K562 (cell line): Measurements from ENCODE around the gene SPIB. TPM values are rescaled to one million over a fixed set of nuclear protein-coding genes. Genes with fewer than 3 reads are reported as not detected.

ENCODE experiments used
- ATAC-seq: fragments of 200-7000 bp; cut with Tn5 transposase; 3 replicates; pipeline ENCODE4 v1.9.1; 2020; ENCODE audit warnings: moderate library complexity
- BruUV-seq: library from RNA; stranded (reverse); fragments of 400-500 nt; replicated peaks from 2 replicates; lab custom pipeline; 2021; lab: Mats Ljungman, UMichigan
- CTCF ChIA-PET: fragments of 300-600 bp; formaldehyde crosslinking; extraction: SDS; loops from one replicate; lab custom pipeline; 2021; ENCODE audit warnings: low intra/inter-chr PET ratio; lab: Yijun Ruan, JAX
- POLR2A ChIA-PET: fragments of 300-600, 350-650 bp; sonication (Branson Sonifier 250); formaldehyde crosslinking; extraction: SDS; loops from one replicate; lab custom pipeline; 2021; ENCODE audit warnings: antibody characterized with exemption, inconsistent platforms; lab: Yijun Ruan, JAX
- DNase-seq, 4 experiments: peaks; one replicate each; pipeline versions ENCODE4 v3.0.0 to v3.0.0-alpha.2; 2011 to 2018; ENCODE audit warnings: low spot score in 3 of 4, mixed read lengths in 3 of 4; ENCODE audit errors: extremely low read depth in 1 of 4
- FAIRE-seq: peaks from 2 replicates; lab custom pipeline; 2011; peaks lifted over from hg19 to GRCh38; lab: Jason Lieb, UNC
- H2AFZ ChIP-seq: 2 replicates; pipeline ENCODE4 v1.6.0; 2011; ENCODE audit warnings: low read depth, low read length, control low read depth, inconsistent platforms
- H3K27ac ChIP-seq: fragments of 200-600 bp; 3 replicates; pipeline ENCODE4 v1.8.0; 2011; ENCODE audit warnings: low read depth, mild to moderate bottlenecking, control low read depth, inconsistent platforms, low read length, moderate library complexity, mixed read lengths; ENCODE audit errors: extremely low read depth
- H3K27me3 ChIP-seq, 2 experiments: fragments of 300-600 bp in 1 of 2; 2 replicates in 1 of 2; 3 replicates in 1 of 2; pipeline versions ENCODE4 v1.6.0 to v1.8.0; 2011; ENCODE audit warnings: inconsistent platforms in 2 of 2, low read length in 2 of 2, mild to moderate bottlenecking in 1 of 2, mixed read lengths in 1 of 2, moderate library complexity in 1 of 2; ENCODE audit not compliant: control insufficient read depth in 2 of 2, insufficient read depth in 2 of 2
- H3K36me3 ChIP-seq: fragments of 300-600 bp; 3 replicates; pipeline ENCODE4 v1.8.0; 2011; ENCODE audit warnings: mild to moderate bottlenecking, low read length, inconsistent platforms; ENCODE audit not compliant: control insufficient read depth, insufficient read depth
- H3K4me1 ChIP-seq, 2 experiments: fragments of 200-600 bp in 1 of 2; replicated peaks in 1 of 2; 2 replicates in 1 of 2; 3 replicates in 1 of 2; pipeline versions ENCODE4 v1.5.1 to v1.8.0; 2011; ENCODE audit warnings: inconsistent platforms in 2 of 2, low read length in 2 of 2, mild to moderate bottlenecking in 1 of 2, mixed read lengths in 1 of 2, moderate library complexity in 1 of 2; ENCODE audit not compliant: control insufficient read depth in 2 of 2, insufficient read depth in 2 of 2
- H3K4me2 ChIP-seq: 2 replicates; pipeline ENCODE4 v1.6.1; 2011; ENCODE audit warnings: low read length, control low read depth, inconsistent platforms, mixed read lengths; ENCODE audit not compliant: insufficient read depth
- H3K4me3 ChIP-seq: fragments of 200-600 bp; sonication (generic), shearing (Covaris generic); 2 replicates; pipeline ENCODE4 v1.5.1; 2016; ENCODE audit warnings: control low read depth, inconsistent platforms
- H3K79me2 ChIP-seq: fragments of 200-600 bp; 3 replicates; pipeline ENCODE4 v1.8.0; 2011; ENCODE audit warnings: low read length, inconsistent platforms; ENCODE audit not compliant: control insufficient read depth, insufficient read depth
- H3K9ac ChIP-seq, 2 experiments: 2 replicates each; pipeline versions ENCODE4 v1.6.0 to v1.6.1; 2011; ENCODE audit warnings: low read depth in 2 of 2, low read length in 2 of 2, control low read depth in 1 of 2, inconsistent platforms in 1 of 2, mild to moderate bottlenecking in 1 of 2, mixed read lengths in 1 of 2; ENCODE audit not compliant: insufficient read depth in 1 of 2
- H3K9me1 ChIP-seq: one replicate; pipeline ENCODE4 v1.6.0; 2011; ENCODE audit warnings: inconsistent platforms, mild to moderate bottlenecking, low read length, moderate library complexity; ENCODE audit not compliant: control insufficient read depth, insufficient read depth
- H3K9me3 ChIP-seq: replicated peaks from 2 replicates; pipeline ENCODE4 v1.5.1; 2011; ENCODE audit warnings: low read depth, low read length, inconsistent platforms; ENCODE audit not compliant: control insufficient read depth, insufficient read depth
- H4K20me1 ChIP-seq: replicated peaks from 2 replicates; pipeline ENCODE4 v1.6.1; 2011; ENCODE audit warnings: low read length, inconsistent platforms, mixed read lengths; ENCODE audit not compliant: control insufficient read depth, insufficient read depth
- KAT7 ChIP-seq: sonication (generic); formaldehyde crosslinking; IDR thresholded peaks from 2 replicates; pipeline ENCODE4 v1.8.0; 2022; ENCODE audit warnings: missing genetic modification reagents, mild to moderate bottlenecking, borderline replicate concordance
- KLF16 ChIP-seq: IDR thresholded peaks from 2 replicates; pipeline ENCODE4 v1.6.1; 2016; ENCODE audit warnings: antibody characterized with exemption
- MAZ ChIP-seq, 2 experiments: fragments of 450-650 bp in 1 of 2; sonication (generic) in 1 of 2; formaldehyde crosslinking; IDR thresholded peaks in 1 of 2; conservative IDR thresholded peaks in 1 of 2; 2 replicates each; pipeline versions ENCODE4 v1.4.0 to v1.5.0; 2020; ENCODE audit warnings: mild to moderate bottlenecking in 1 of 2, missing genetic modification reagents in 1 of 2
- PHF8 ChIP-seq: fragments of 200-600 bp; sonication (generic); IDR thresholded peaks from 2 replicates; pipeline ENCODE4 v1.6.1; 2012; ENCODE audit warnings: mixed run types, mild to moderate bottlenecking, inconsistent platforms, low read length, moderate library complexity, borderline replicate concordance
- WGBS: fragments of 100-300 bp; shearing (Covaris generic); methylation state at CpG from one replicate; pipeline ENCODE4 v1.1.6; 2016; ENCODE audit warnings: low coverage, mixed read lengths; ENCODE audit not compliant: insufficient coverage; ENCODE audit errors: missing lambda C conversion rate; 5-methylcytosine and 5-hydroxymethylcytosine counted together
- in situ Hi-C: fragments of 300-500 bp; cut with MboI; formaldehyde crosslinking; loops from 4 replicates; pipeline ENCODE4 v1.15.0; 2018; ENCODE audit warnings: inconsistent platforms, mixed read lengths
- intact Hi-C: fragments of 100-400 bp; cut with micrococcal nuclease; formaldehyde crosslinking; loops from 2 replicates; pipeline ENCODE4 v1.14.2; 2022
- polyA plus RNA-seq, 8 experiments: library from polyadenylated mRNA; depleted of rRNA in 4 of 8; stranded (reverse) in 5 of 8; unstranded in 3 of 8; fragments of >200 nt; fragmentation: Nextera tagmentation in 2 of 8; fragmentation: Illumina TruSeq in 1 of 8; extraction: Ambion mirVana in 2 of 8; extraction: Trizol in 1 of 8; gene quantifications; 2 replicates each; pipeline versions ENCODE4 v1.2.1 to v1.2.3, GENCODE V29; 2011 to 2014; ENCODE audit warnings: inconsistent platforms in 1 of 8, missing spikeins in 1 of 8
- total RNA-seq, 7 experiments: library from RNA; depleted of rRNA in 6 of 7; stranded (reverse); fragments of >200 nt in 6 of 7; fragmentation: Illumina TruSeq in 2 of 7; extraction: Trizol in 2 of 7; gene quantifications; 2 replicates each; pipeline versions ENCODE4 v1.2.1 to v1.2.3, GENCODE V29; 2011 to 2021; ENCODE audit warnings: low replicate concordance in 1 of 7
- TF ChIP-seq, protein P1 (sequence below): fragments of 250-450 bp; sonication (Bioruptor Pico); IDR thresholded peaks from 2 replicates; pipeline ENCODE4 v1.4.0; 2020; ENCODE audit warnings: mild to moderate bottlenecking
- TF ChIP-seq, protein P2 (sequence below): fragments of 250-450 bp; sonication (Bioruptor Pico); IDR thresholded peaks from 2 replicates; pipeline ENCODE4 v1.8.0; 2021; ENCODE audit warnings: moderate library complexity, mild to moderate bottlenecking, inconsistent platforms
- TF ChIP-seq, protein P3 (sequence below): fragments of 450-650 bp; IDR thresholded peaks from 2 replicates; pipeline ENCODE4 v1.6.1; 2016; ENCODE audit warnings: mild to moderate bottlenecking, moderate library complexity

The SPIB gene
- total and polyA plus RNA-seq, 9 of the 15 experiments (the other 6 are each of a cell fraction or from before 2014, with no cell fraction given), result 0.06 to 1.0 (median 0.43) TPM; not detected in 1

DNA sequence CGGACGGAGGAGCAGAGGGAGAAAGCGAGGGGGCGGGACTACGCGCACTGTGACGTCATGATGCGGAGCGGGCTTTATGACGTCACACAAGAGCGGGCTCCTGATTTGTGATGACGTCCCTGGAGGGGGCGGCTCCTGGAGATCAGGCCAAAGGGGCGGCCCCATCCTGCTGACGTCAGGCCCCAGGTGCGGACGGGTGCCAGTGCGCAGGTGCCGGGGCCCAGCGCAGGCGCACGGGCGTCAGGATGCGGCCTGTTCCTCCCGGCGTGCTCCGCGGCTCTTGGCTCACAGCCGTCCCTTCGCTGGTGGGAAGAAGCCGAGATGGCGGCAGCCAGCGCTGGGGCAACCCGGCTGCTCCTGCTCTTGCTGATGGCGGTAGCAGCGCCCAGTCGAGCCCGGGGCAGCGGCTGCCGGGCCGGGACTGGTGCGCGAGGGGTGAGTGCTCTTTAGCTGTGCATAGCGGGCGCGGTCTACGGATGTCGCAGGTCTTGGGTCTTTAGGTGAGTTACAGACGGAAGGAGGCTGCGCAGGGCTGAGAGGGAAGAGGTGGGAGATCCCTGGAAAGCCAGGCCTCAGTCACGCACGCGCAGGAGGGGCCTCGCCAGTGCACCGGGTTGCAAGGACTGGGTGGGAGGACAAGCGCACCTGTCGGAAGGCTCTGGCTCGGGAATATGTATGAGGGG is 57.6 kb downstream of the SPIB start, which contains the start of the genes EMC10 and GARIN5A:
Gene EMC10, plus strand, starts transcription at position 284 of the 683 bp plus-strand sequence. Its CDS starts 38 bp downstream, at position 322.
Gene GARIN5A, minus strand, starts transcription at position 625 of the 683 bp plus-strand sequence. Its CDS starts 460 bp downstream, at position 165.
- ChIA-PET CTCF (no interaction called here), POLR2A (interaction anchor here (0.9 kb wide), 1 partner anchor 10 kb away, joined by 3 read pairs; no protein-coding TSS in a partner anchor)
- Histone ChIP-seq H3K4me1 (peaks cover 5 to 53% of the 10 kb centered on the region in 2 experiments; a peak in 4 of 5 replicates), H3K4me3 (peak within 1 kb of the TSS; percentile 72), H4K20me1 (peaks cover 7% of the 10 kb centered on the region; the same call in 1 of the 2 replicates), H3K79me2 (peaks cover 25% of the 10 kb centered on the region), H3K9me3 (no peaks in the 10 kb centered on the region; the same call in 1 of the 2 replicates), H3K9me1 (no peaks in the 10 kb centered on the region), H3K9ac (peak within 1 kb of the TSS; percentile 67 to 92), H3K36me3 (peaks cover 33% of the 10 kb centered on the region; the same call in 1 of the 3 replicates), H2AFZ (peak within 1 kb of the TSS; percentile 90), H3K27ac (peak within 1 kb of the TSS; percentile 82), H3K27me3 (no peaks in the 10 kb centered on the region; a peak in 2 of 5 replicates), H3K4me2 (peak within 1 kb of the TSS; percentile 88)
- intact Hi-C loops (loop anchor here (1.0 kb wide), 1 partner anchor 102 kb away; no protein-coding TSS in a partner anchor), in situ Hi-C loops (no loop called here)
- no TSS peak for BruUV-seq
- peak; percentile 94 to 99 (median 98) for DNase-seq
- 18% methylated on average over 39 of the region's 58 CpGs for WGBS
- ATAC-seq, result peak; percentile 96
- FAIRE-seq, result peak; percentile 78
- TF ChIP-seq, protein P1, sequence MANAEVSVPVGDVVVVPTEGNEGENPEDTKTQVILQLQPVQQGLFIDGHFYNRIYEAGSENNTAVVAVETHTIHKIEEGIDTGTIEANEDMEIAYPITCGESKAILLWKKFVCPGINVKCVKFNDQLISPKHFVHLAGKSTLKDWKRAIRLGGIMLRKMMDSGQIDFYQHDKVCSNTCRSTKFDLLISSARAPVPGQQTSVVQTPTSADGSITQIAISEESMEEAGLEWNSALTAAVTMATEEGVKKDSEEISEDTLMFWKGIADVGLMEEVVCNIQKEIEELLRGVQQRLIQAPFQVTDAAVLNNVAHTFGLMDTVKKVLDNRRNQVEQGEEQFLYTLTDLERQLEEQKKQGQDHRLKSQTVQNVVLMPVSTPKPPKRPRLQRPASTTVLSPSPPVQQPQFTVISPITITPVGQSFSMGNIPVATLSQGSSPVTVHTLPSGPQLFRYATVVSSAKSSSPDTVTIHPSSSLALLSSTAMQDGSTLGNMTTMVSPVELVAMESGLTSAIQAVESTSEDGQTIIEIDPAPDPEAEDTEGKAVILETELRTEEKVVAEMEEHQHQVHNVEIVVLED (CRISPR knock-in tag), result peak; percentile 56; the same call in 1 of the 2 replicates
- TF ChIP-seq KLF16 (no peak), KAT7 (0 out of 2 replicates have a peak, but pooled peaks have one; percentile 40), MAZ (CRISPR knock-in tag; conservative IDR thresholded peaks at IDR 0.05 in 1 of 2, IDR thresholded peaks at IDR 0.05 in 1 of 2) (peak; percentile 48 to 67), PHF8 (peak; percentile 98)
- TF ChIP-seq, protein P2, sequence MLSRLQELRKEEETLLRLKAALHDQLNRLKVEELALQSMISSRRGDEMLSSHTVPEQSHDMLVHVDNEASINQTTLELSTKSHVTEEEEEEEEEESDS (CRISPR knock-in tag), result no peak
- TF ChIP-seq, protein P3, sequence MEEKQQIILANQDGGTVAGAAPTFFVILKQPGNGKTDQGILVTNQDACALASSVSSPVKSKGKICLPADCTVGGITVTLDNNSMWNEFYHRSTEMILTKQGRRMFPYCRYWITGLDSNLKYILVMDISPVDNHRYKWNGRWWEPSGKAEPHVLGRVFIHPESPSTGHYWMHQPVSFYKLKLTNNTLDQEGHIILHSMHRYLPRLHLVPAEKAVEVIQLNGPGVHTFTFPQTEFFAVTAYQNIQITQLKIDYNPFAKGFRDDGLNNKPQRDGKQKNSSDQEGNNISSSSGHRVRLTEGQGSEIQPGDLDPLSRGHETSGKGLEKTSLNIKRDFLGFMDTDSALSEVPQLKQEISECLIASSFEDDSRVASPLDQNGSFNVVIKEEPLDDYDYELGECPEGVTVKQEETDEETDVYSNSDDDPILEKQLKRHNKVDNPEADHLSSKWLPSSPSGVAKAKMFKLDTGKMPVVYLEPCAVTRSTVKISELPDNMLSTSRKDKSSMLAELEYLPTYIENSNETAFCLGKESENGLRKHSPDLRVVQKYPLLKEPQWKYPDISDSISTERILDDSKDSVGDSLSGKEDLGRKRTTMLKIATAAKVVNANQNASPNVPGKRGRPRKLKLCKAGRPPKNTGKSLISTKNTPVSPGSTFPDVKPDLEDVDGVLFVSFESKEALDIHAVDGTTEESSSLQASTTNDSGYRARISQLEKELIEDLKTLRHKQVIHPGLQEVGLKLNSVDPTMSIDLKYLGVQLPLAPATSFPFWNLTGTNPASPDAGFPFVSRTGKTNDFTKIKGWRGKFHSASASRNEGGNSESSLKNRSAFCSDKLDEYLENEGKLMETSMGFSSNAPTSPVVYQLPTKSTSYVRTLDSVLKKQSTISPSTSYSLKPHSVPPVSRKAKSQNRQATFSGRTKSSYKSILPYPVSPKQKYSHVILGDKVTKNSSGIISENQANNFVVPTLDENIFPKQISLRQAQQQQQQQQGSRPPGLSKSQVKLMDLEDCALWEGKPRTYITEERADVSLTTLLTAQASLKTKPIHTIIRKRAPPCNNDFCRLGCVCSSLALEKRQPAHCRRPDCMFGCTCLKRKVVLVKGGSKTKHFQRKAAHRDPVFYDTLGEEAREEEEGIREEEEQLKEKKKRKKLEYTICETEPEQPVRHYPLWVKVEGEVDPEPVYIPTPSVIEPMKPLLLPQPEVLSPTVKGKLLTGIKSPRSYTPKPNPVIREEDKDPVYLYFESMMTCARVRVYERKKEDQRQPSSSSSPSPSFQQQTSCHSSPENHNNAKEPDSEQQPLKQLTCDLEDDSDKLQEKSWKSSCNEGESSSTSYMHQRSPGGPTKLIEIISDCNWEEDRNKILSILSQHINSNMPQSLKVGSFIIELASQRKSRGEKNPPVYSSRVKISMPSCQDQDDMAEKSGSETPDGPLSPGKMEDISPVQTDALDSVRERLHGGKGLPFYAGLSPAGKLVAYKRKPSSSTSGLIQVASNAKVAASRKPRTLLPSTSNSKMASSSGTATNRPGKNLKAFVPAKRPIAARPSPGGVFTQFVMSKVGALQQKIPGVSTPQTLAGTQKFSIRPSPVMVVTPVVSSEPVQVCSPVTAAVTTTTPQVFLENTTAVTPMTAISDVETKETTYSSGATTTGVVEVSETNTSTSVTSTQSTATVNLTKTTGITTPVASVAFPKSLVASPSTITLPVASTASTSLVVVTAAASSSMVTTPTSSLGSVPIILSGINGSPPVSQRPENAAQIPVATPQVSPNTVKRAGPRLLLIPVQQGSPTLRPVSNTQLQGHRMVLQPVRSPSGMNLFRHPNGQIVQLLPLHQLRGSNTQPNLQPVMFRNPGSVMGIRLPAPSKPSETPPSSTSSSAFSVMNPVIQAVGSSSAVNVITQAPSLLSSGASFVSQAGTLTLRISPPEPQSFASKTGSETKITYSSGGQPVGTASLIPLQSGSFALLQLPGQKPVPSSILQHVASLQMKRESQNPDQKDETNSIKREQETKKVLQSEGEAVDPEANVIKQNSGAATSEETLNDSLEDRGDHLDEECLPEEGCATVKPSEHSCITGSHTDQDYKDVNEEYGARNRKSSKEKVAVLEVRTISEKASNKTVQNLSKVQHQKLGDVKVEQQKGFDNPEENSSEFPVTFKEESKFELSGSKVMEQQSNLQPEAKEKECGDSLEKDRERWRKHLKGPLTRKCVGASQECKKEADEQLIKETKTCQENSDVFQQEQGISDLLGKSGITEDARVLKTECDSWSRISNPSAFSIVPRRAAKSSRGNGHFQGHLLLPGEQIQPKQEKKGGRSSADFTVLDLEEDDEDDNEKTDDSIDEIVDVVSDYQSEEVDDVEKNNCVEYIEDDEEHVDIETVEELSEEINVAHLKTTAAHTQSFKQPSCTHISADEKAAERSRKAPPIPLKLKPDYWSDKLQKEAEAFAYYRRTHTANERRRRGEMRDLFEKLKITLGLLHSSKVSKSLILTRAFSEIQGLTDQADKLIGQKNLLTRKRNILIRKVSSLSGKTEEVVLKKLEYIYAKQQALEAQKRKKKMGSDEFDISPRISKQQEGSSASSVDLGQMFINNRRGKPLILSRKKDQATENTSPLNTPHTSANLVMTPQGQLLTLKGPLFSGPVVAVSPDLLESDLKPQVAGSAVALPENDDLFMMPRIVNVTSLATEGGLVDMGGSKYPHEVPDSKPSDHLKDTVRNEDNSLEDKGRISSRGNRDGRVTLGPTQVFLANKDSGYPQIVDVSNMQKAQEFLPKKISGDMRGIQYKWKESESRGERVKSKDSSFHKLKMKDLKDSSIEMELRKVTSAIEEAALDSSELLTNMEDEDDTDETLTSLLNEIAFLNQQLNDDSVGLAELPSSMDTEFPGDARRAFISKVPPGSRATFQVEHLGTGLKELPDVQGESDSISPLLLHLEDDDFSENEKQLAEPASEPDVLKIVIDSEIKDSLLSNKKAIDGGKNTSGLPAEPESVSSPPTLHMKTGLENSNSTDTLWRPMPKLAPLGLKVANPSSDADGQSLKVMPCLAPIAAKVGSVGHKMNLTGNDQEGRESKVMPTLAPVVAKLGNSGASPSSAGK, result peak; percentile 64
